ENCODE data around the gene ECE1.

Gene ECE1

GRCh38 chr1:21257431-21258135, 32.7 kb downstream of the ECE1 start:
- in situ Hi-C loops (cut with HindIII; ENCODE audit: low sequenced_read_pairs) = no loop called here

- in situ Hi-C loops (cut with HindIII; ENCODE audit: low sequenced_read_pairs) = no loop called here
These were observed 33.5 kb downstream of the ECE1 start for GRCh38 chr1:21256776-21257175.

GRCh38 chr1:21255943-21256320, 34.3 kb downstream of the ECE1 start:
- in situ Hi-C loops (cut with HindIII; ENCODE audit: low sequenced_read_pairs) = no loop called here

GRCh38 chr1:21255284-21255942, 34.9 kb downstream of the ECE1 start:
- in situ Hi-C loops (cut with HindIII; ENCODE audit: low sequenced_read_pairs) = no loop called here

GRCh38 chr1:21254335-21254951, 35.8 kb downstream of the ECE1 start:
- in situ Hi-C loops (cut with HindIII; ENCODE audit: low sequenced_read_pairs) = no loop called here

GRCh38 chr1:21251773-21252471, 38.3 kb downstream of the ECE1 start:
- in situ Hi-C loops (cut with HindIII; ENCODE audit: low sequenced_read_pairs) = no loop called here

- in situ Hi-C loops (cut with HindIII; ENCODE audit: low sequenced_read_pairs) = loop anchor here (10.0 kb wide), 2 partner anchors 75 to 245 kb away; no protein-coding TSS in a partner anchor
These were observed 40.2 kb downstream of the ECE1 start for GRCh38 chr1:21249940-21250493.

GRCh38 chr1:21247892-21248715, 42.2 kb downstream of the ECE1 start:
- in situ Hi-C loops (cut with HindIII; ENCODE audit: low sequenced_read_pairs) = loop anchor here (10.0 kb wide), 2 partner anchors 77 to 247 kb away; no protein-coding TSS in a partner anchor

GRCh38 chr1:21246905-21247642, 43.2 kb downstream of the ECE1 start:
- in situ Hi-C loops (cut with HindIII; ENCODE audit: low sequenced_read_pairs) = loop anchor here (10.0 kb wide), 2 partner anchors 78 to 248 kb away; no protein-coding TSS in a partner anchor

GRCh38 chr1:21245688-21246229, 44.5 kb downstream of the ECE1 start:
- in situ Hi-C loops (cut with HindIII; ENCODE audit: low sequenced_read_pairs) = loop anchor here (10.0 kb wide), 2 partner anchors 79 to 249 kb away; no protein-coding TSS in a partner anchor

- in situ Hi-C loops (cut with HindIII; ENCODE audit: low sequenced_read_pairs) = loop anchor here (5.0 to 10.0 kb wide), 3 partner anchors 80 to 317 kb away; no protein-coding TSS in a partner anchor
These were observed 45.1 kb downstream of the ECE1 start for GRCh38 chr1:21244986-21245687.

GRCh38 chr1:21244154-21244553, 46.1 kb downstream of the ECE1 start:
- in situ Hi-C loops (cut with HindIII; ENCODE audit: low sequenced_read_pairs) = loop anchor here (5.0 to 10.0 kb wide), 3 partner anchors 81 to 318 kb away; no protein-coding TSS in a partner anchor

- in situ Hi-C loops (cut with HindIII; ENCODE audit: low sequenced_read_pairs) = loop anchor here (5.0 to 10.0 kb wide), 3 partner anchors 82 to 319 kb away; no protein-coding TSS in a partner anchor
These were observed 47.4 kb downstream of the ECE1 start for GRCh38 chr1:21242846-21243245.

GRCh38 chr1:21241771-21242581, 48.3 kb downstream of the ECE1 start:
- in situ Hi-C loops (cut with HindIII; ENCODE audit: low sequenced_read_pairs) = loop anchor here (5.0 to 10.0 kb wide), 3 partner anchors 83 to 320 kb away; no protein-coding TSS in a partner anchor

GRCh38 chr1:21240706-21241105, 49.6 kb downstream of the ECE1 start:
- in situ Hi-C loops (cut with HindIII; ENCODE audit: low sequenced_read_pairs) = loop anchor here (5.0 to 10.0 kb wide), 3 partner anchors 84 to 322 kb away; no protein-coding TSS in a partner anchor

GRCh38 chr1:21239221-21239620, 51.0 kb downstream of the ECE1 start:
- in situ Hi-C loops (cut with HindIII; ENCODE audit: low sequenced_read_pairs) = loop anchor here (5.0 kb wide), 1 partner anchor 128 kb away; no protein-coding TSS in a partner anchor
